Measurements from ENCODE around the gene NUP54.

GRCh38 chr4:76074468-76074867, 73.7 kb downstream of the NUP54 start, which contains the start of gene ART3:
- TF ChIP-seq SRF (IDR thresholded peaks at IDR 0.05; ENCODE audit: low read depth, low read length) (no peak), POLR2A (IDR thresholded peaks at IDR 0.05; ENCODE audit: control extremely low read depth in 1 of 2, low read depth in 2 of 2, low read length in 2 of 2) (no peak), FOSL1 (IDR thresholded peaks at IDR 0.05; ENCODE audit: insufficient read depth, low read depth, low read length) (no peak)

Data from H1 (cell line).